ENCODE data around the gene ZNF695. TPM values are rescaled to one million over a fixed set of nuclear protein-coding genes. Genes with fewer than 3 reads are reported as not detected.

Gene ZNF695
- 1.7 and 2.0 TPM in 2 replicates for total RNA-seq

GRCh38 chr1:247007511-247008405 is at the start of gene ZNF695:
ZNF695 (minus strand) TSS chr1:247008057; CDS start chr1:247007908, 149 bp downstream.

Other genes with a start within 250 kb of the ZNF695 start
- 22.7 and 23.1 TPM in 2 replicates for gene AHCTF1, start 76.1 kb downstream of the ZNF695 start, total RNA-seq
- gene ZNF670, start 70.8 kb upstream of the ZNF695 start, total RNA-seq, result 1.8 and 3.1 TPM in 2 replicates
- gene ZNF669, start 96.3 kb upstream of the ZNF695 start, total RNA-seq, result 8.3 and 10.5 TPM in 2 replicates
- 29.5 and 37.7 TPM in 2 replicates for gene ZNF124, start 164.0 kb upstream of the ZNF695 start, total RNA-seq
- not detected in 2 replicates for gene VN1R5, start 248.0 kb upstream of the ZNF695 start, total RNA-seq

All from smooth muscle cell of trachea (primary cell).